GM23338 (cell line): ENCODE results near the gene CFAP90. TPM values are rescaled to one million over a fixed set of nuclear protein-coding genes. Genes with fewer than 3 reads are reported as not detected.

ENCODE experiments used
- ATAC-seq: fragments of 200-7000 bp; cut with Tn5 transposase; 3 replicates; pipeline ENCODE4 v1.9.1; 2020
- DNase-seq: peaks from one replicate; pipeline ENCODE4 v3.0.0-alpha.2; 2015; ENCODE audit warnings: low spot score
- H2AFZ ChIP-seq: fragments of 200-600 bp; sonication (generic); 2 replicates; pipeline ENCODE4 v1.8.0; 2016; ENCODE audit warnings: antibody characterized with exemption, mild to moderate bottlenecking, moderate library complexity
- H3F3A ChIP-seq: fragments of 200-600 bp; sonication (generic); replicated peaks from 2 replicates; pipeline ENCODE4 v1.8.0; 2017; ENCODE audit warnings: antibody characterized with exemption, mixed run types, low read depth
- H3K27ac ChIP-seq: fragments of 200-600 bp; sonication (generic); 2 replicates; pipeline ENCODE4 v1.6.1; 2016; ENCODE audit warnings: low read depth
- H3K27me3 ChIP-seq: fragments of 200-600 bp; sonication (generic); 2 replicates; pipeline ENCODE4 v1.8.0; 2016; ENCODE audit warnings: mild to moderate bottlenecking, mixed run types, moderate library complexity; ENCODE audit not compliant: insufficient read depth
- H3K36me3 ChIP-seq: fragments of 200-600 bp; sonication (generic); 2 replicates; pipeline ENCODE4 v1.8.0; 2016; ENCODE audit warnings: mild to moderate bottlenecking; ENCODE audit not compliant: insufficient read depth
- H3K4me1 ChIP-seq: fragments of 200-600 bp; sonication (generic); 2 replicates; pipeline ENCODE4 v1.8.0; 2016; ENCODE audit warnings: mild to moderate bottlenecking, moderate library complexity; ENCODE audit not compliant: insufficient read depth
- H3K4me2 ChIP-seq: fragments of 200-600 bp; sonication (generic); 2 replicates; pipeline ENCODE4 v1.7.1; 2017; ENCODE audit warnings: mixed run types
- H3K4me3 ChIP-seq: fragments of 200-600 bp; sonication (generic); 2 replicates; pipeline ENCODE4 v1.6.1; 2016; ENCODE audit warnings: mixed run types
- H3K79me2 ChIP-seq: fragments of 200-600 bp; sonication (generic); replicated peaks from 2 replicates; pipeline ENCODE4 v1.8.0; 2017; ENCODE audit warnings: mild to moderate bottlenecking; ENCODE audit not compliant: insufficient read depth
- H3K9me2 ChIP-seq: fragments of 200-600 bp; sonication (generic); 2 replicates; pipeline ENCODE4 v1.8.0; 2017; ENCODE audit not compliant: insufficient read depth
- H4K20me1 ChIP-seq: fragments of 200-600 bp; sonication (generic); replicated peaks from 2 replicates; pipeline ENCODE4 v1.8.0; 2017; ENCODE audit warnings: mild to moderate bottlenecking; ENCODE audit not compliant: insufficient read depth
- H3K27ac Mint-ChIP-seq: 2 replicates; pipeline ENCODE4 v1.8.0; 2020; ENCODE audit warnings: inconsistent platforms, mild to moderate bottlenecking, moderate library complexity, mixed read lengths
- H3K27me3 Mint-ChIP-seq: 3 replicates; pipeline ENCODE4 v1.8.0; 2022; ENCODE audit warnings: low read depth, mild to moderate bottlenecking, moderate library complexity, mixed read lengths, inconsistent platforms; ENCODE audit not compliant: insufficient read depth, poor library complexity
- H3K36me3 Mint-ChIP-seq: 3 replicates; pipeline ENCODE4 v1.8.0; 2021; ENCODE audit warnings: low read depth, mild to moderate bottlenecking, inconsistent platforms, moderate library complexity, mixed read lengths
- H3K4me1 Mint-ChIP-seq: 3 replicates; pipeline ENCODE4 v1.8.0; 2020; ENCODE audit warnings: mild to moderate bottlenecking, inconsistent platforms, mixed read lengths
- H3K4me3 Mint-ChIP-seq: 3 replicates; pipeline ENCODE4 v1.8.0; 2021; ENCODE audit warnings: moderate library complexity, mild to moderate bottlenecking, inconsistent platforms, mixed read lengths
- H3K9me3 Mint-ChIP-seq: 3 replicates; pipeline ENCODE4 v1.8.0; 2020; ENCODE audit warnings: moderate library complexity, mild to moderate bottlenecking, inconsistent platforms, mixed read lengths
- CTCF ChIP-seq, 2 experiments: fragments of 200-600 bp in 1 of 2; sonication (generic) in 1 of 2; conservative IDR thresholded peaks; 2 replicates each; pipeline versions ENCODE4 v1.5.1 to v1.6.1; 2016 to 2017; ENCODE audit warnings: antibody characterized with exemption in 2 of 2, low read depth in 2 of 2, mild to moderate bottlenecking in 2 of 2, moderate library complexity in 1 of 2
- ETS1 ChIP-seq: IDR thresholded peaks from 2 replicates; pipeline ENCODE4 v1.6.1; 2016; ENCODE audit warnings: antibody characterized with exemption
- EZH2phosphoT487 ChIP-seq: fragments of 200-600 bp; sonication (generic); IDR thresholded peaks from one replicate; pipeline ENCODE4 v1.8.1; 2018; ENCODE audit warnings: antibody characterized with exemption; ENCODE audit not compliant: unreplicated experiment
- JUNB ChIP-seq: IDR thresholded peaks from one replicate; pipeline ENCODE4 v1.6.1; 2016; ENCODE audit warnings: antibody characterized with exemption; ENCODE audit not compliant: unreplicated experiment
- POLR2AphosphoS5 ChIP-seq: IDR thresholded peaks from 2 replicates; pipeline ENCODE4 v1.6.1; 2016; ENCODE audit warnings: antibody characterized with exemption, low read depth
- REST ChIP-seq: IDR thresholded peaks from one replicate; pipeline ENCODE4 v1.6.1; 2018; ENCODE audit warnings: antibody characterized with exemption; ENCODE audit not compliant: unreplicated experiment
- STAT1 ChIP-seq: IDR thresholded peaks from one replicate; pipeline ENCODE4 v1.6.1; 2016; ENCODE audit warnings: antibody characterized with exemption; ENCODE audit not compliant: unreplicated experiment
- ZNF114 ChIP-seq: fragments of 250-450 bp; sonication (Bioruptor Pico); IDR thresholded peaks from 2 replicates; pipeline ENCODE4 v1.5.0; 2020; ENCODE audit warnings: mild to moderate bottlenecking, moderate library complexity
- ZNF462 ChIP-seq: fragments of 250-450 bp; sonication (Bioruptor Pico); IDR thresholded peaks from 2 replicates; pipeline ENCODE4 v1.5.0; 2020; ENCODE audit warnings: mild to moderate bottlenecking, moderate library complexity
- polyA plus RNA-seq: library from polyadenylated mRNA; unstranded; fragments of >200 nt; fragmentation: Nextera tagmentation; extraction: Ambion mirVana; gene quantifications from 2 replicates; pipeline ENCODE4 v1.2.1, GENCODE V29; 2016
- total RNA-seq: library from RNA; depleted of rRNA; stranded (reverse); fragments of >200 nt; shearing (Covaris generic); gene quantifications from 2 replicates; pipeline ENCODE4 v1.2.3, GENCODE V29; 2014

The CFAP90 gene
- total and polyA plus RNA-seq, 2 experiments from 2014 or later, result 0.10 to 1.0 TPM

GRCh38 chr5:7855611-7856010 lies 4.7 kb upstream of the CFAP90 start:
- Histone ChIP-seq H3K9me2 (0 out of 2 replicates have a peak, but pooled peaks cover 9% of the 10 kb centered on the region), H2AFZ (no peak overlapping the region), H3K4me3 (no peak overlapping the region), H3K4me1 (no peaks in the 10 kb centered on the region), H3K27ac (no peak overlapping the region), H3K36me3 (peaks cover 6% of the 10 kb centered on the region; the same call in 1 of the 2 replicates), H3K27me3 (no peaks in the 10 kb centered on the region), H3K79me2 (no peaks in the 10 kb centered on the region), H3K4me2 (no peak overlapping the region), H3F3A (0 out of 2 replicates have a peak, but pooled peaks cover 4% of the 10 kb centered on the region), H4K20me1 (no peaks in the 10 kb centered on the region; the same call in 1 of the 2 replicates)
- no peak for ATAC-seq
- DNase-seq, result no peak
- peaks cover 6% of the 10 kb centered on the region for H3K4me1 Mint-ChIP-seq
- H3K27me3 Mint-ChIP-seq, result peaks cover 2% of the 10 kb centered on the region
- H3K9me3 Mint-ChIP-seq, result no peaks in the 10 kb centered on the region
- H3K36me3 Mint-ChIP-seq, result peaks cover 9% of the 10 kb centered on the region
- no peak for TF ChIP-seq ZNF462 (CRISPR knock-in tag)
- TF ChIP-seq EZH2phosphoT487, result no peak
- no peak for TF ChIP-seq REST
- TF ChIP-seq CTCF (conservative IDR thresholded peaks at IDR 0.05; ENCODE audit: low read depth in 2 of 2), result no peak
- no peak for TF ChIP-seq ZNF114 (CRISPR knock-in tag)
- TF ChIP-seq POLR2AphosphoS5, result no peak
- no peak for TF ChIP-seq STAT1
- no peak for TF ChIP-seq JUNB
- no peak for TF ChIP-seq ETS1
- H3K27ac Mint-ChIP-seq, result no peak overlapping the region
- no peak overlapping the region for H3K4me3 Mint-ChIP-seq
